Sigmoid colon (tissue), 4 donors: ENCODE data around the gene RNU4-1.
A peak's percentile ranks its signal among the peaks of the same experiment; 100 is the strongest.

Experiments used
- CTCF ChIP-seq, 4 experiments: fragments of 450-650 bp in 3 of 4; fragments of 200-600 bp in 1 of 4; IDR thresholded peaks; one replicate each; pipeline ENCODE4 v1.5.1; 2016 to 2019; ENCODE audit warnings: antibody characterized with exemption in 4 of 4, mild to moderate bottlenecking in 3 of 4, moderate library complexity in 2 of 4
- EP300 ChIP-seq, 4 donors: sonication (generic); formaldehyde crosslinking; IDR thresholded peaks; one replicate each; pipeline ENCODE4 v1.6.1; 2017; ENCODE audit warnings: antibody characterized with exemption in 4 of 4
- POLR2AphosphoS5 ChIP-seq, 4 donors: sonication (generic); formaldehyde crosslinking; IDR thresholded peaks; one replicate each; pipeline ENCODE4 v1.6.1; 2017; ENCODE audit warnings: antibody characterized with exemption in 4 of 4

GRCh38 chr12:120247621-120248030, 45.4 kb downstream of the RNU4-1 start:
- TF ChIP-seq EP300 (IDR thresholded peaks at IDR 0.05) = no peak
- TF ChIP-seq POLR2AphosphoS5 (IDR thresholded peaks at IDR 0.05) = peak in 3 of 4 donors; percentile 8 to 21 (median 10)
- no peak for TF ChIP-seq CTCF (IDR thresholded peaks at IDR 0.05)
